SJSA1 (cell line): Measurements from ENCODE around the gene CGB3. TPM values are rescaled to one million over a fixed set of nuclear protein-coding genes. Genes with fewer than 3 reads are reported as not detected.

ENCODE experiments used
- total RNA-seq: library from RNA; depleted of rRNA; stranded (reverse); fragments of >200 nt; shearing (Covaris generic); gene quantifications from 2 replicates; pipeline ENCODE4 v1.2.3, GENCODE V29; 2014; rRNA removed

The CGB3 gene
- total RNA-seq, 1 experiment from 2014 or later = not detected

Other genes starting within 250 kb of the CGB3 start
- gene BCAT2, start 213.3 kb downstream of the CGB3 start, total RNA-seq = 31.2 and 32.8 TPM in 2 replicates
- gene HSD17B14, start 187.8 kb downstream of the CGB3 start, total RNA-seq = not detected in 2 replicates
- gene PLEKHA4, start 155.7 kb downstream of the CGB3 start, total RNA-seq = 3.5 and 11.8 TPM in 2 replicates
- gene PPP1R15A, start 151.9 kb downstream of the CGB3 start, total RNA-seq = 79.5 and 86.0 TPM in 2 replicates
- not detected in 2 replicates for gene TULP2, start 125.6 kb downstream of the CGB3 start, total RNA-seq
- 200 and 215 TPM in 2 replicates for gene NUCB1, start 124.0 kb downstream of the CGB3 start, total RNA-seq
- gene DHDH, start 90.6 kb downstream of the CGB3 start, total RNA-seq = 0.16 and 1.7 TPM in 2 replicates
- gene BAX, start 69.5 kb downstream of the CGB3 start, total RNA-seq = 57.4 and 75.1 TPM in 2 replicates
- 2,837 and 3,145 TPM in 2 replicates for gene FTL, start 59.0 kb downstream of the CGB3 start, total RNA-seq
- gene GYS1, start 31.0 kb downstream of the CGB3 start, total RNA-seq = 19.5 and 38.2 TPM in 2 replicates
- gene RUVBL2, start 30.4 kb downstream of the CGB3 start, total RNA-seq = 238 and 322 TPM in 2 replicates
- 0.34 TPM in 1 of 2 replicates, not detected in the other for gene LHB, start 7.2 kb downstream of the CGB3 start, total RNA-seq
- not detected in 2 replicates for gene CGB2, start 7.6 kb upstream of the CGB3 start, total RNA-seq
- 1.00 TPM in 1 of 2 replicates, not detected in the other for gene CGB1, start 12.6 kb upstream of the CGB3 start, total RNA-seq
- gene CGB5, start 19.5 kb upstream of the CGB3 start, total RNA-seq = not detected in 2 replicates
- 0.61 TPM in 1 of 2 replicates, not detected in the other for gene CGB8, start 24.8 kb upstream of the CGB3 start, total RNA-seq
- gene CGB7, start 33.4 kb upstream of the CGB3 start, total RNA-seq = 0.08 TPM in 1 of 2 replicates, not detected in the other
- not detected in 2 replicates for gene NTF4, start 40.5 kb upstream of the CGB3 start, total RNA-seq
- not detected in 2 replicates for gene KCNA7, start 48.4 kb upstream of the CGB3 start, total RNA-seq
- 151 and 188 TPM in 2 replicates for gene SNRNP70, start 61.1 kb upstream of the CGB3 start, total RNA-seq
- gene LIN7B, start 90.0 kb upstream of the CGB3 start, total RNA-seq = 15.9 and 21.6 TPM in 2 replicates
- 4.3 TPM in 1 of 2 replicates, not detected in the other for gene C19orf73, start 94.8 kb upstream of the CGB3 start, total RNA-seq
- gene PPFIA3, start 95.2 kb upstream of the CGB3 start, total RNA-seq = 3.4 and 3.6 TPM in 2 replicates
- not detected in 2 replicates for gene HRC, start 131.1 kb upstream of the CGB3 start, total RNA-seq
- 6.8 and 9.2 TPM in 2 replicates for gene TRPM4, start 133.5 kb upstream of the CGB3 start, total RNA-seq